Karpas-422 (cell line): Measurements from ENCODE around the gene RAI1. TPM values are rescaled to one million over a fixed set of nuclear protein-coding genes. Genes with fewer than 3 reads are reported as not detected.

Source experiments
- DNase-seq: peaks from one replicate; pipeline ENCODE4 v3.0.0-alpha.2; 2015
- H2AFZ ChIP-seq: fragments of 200-600 bp; sonication (generic); 2 replicates; pipeline ENCODE4 v1.6.1; 2014; ENCODE audit warnings: antibody characterized with exemption, low read length, mixed read lengths
- H3K27ac ChIP-seq: fragments of 200-600 bp; sonication (generic); 2 replicates; pipeline ENCODE4 v1.5.1; 2014; ENCODE audit warnings: mild to moderate bottlenecking, low read length, moderate library complexity
- H3K27me3 ChIP-seq: fragments of 200-600 bp; sonication (generic); 2 replicates; pipeline ENCODE4 v1.6.1; 2014; ENCODE audit warnings: low read length, mixed read lengths
- H3K36me3 ChIP-seq: fragments of 200-600 bp; sonication (generic); 2 replicates; pipeline ENCODE4 v1.6.1; 2014; ENCODE audit warnings: low read length, mixed read lengths; ENCODE audit not compliant: insufficient read depth
- H3K4me1 ChIP-seq: fragments of 200-600 bp; sonication (generic); 2 replicates; pipeline ENCODE4 v1.6.1; 2014; ENCODE audit warnings: mild to moderate bottlenecking, low read length, mixed read lengths
- H3K4me2 ChIP-seq: fragments of 200-600 bp; sonication (generic); 2 replicates; pipeline ENCODE4 v1.6.1; 2014; ENCODE audit warnings: low read length, low read depth, mild to moderate bottlenecking; ENCODE audit not compliant: poor library complexity, severe bottlenecking
- H3K4me3 ChIP-seq: fragments of 200-600 bp; sonication (generic); 2 replicates; pipeline ENCODE4 v1.5.1; 2014; ENCODE audit warnings: mild to moderate bottlenecking, antibody characterized with exemption, low read length, mixed read lengths
- H3K79me2 ChIP-seq: fragments of 200-600 bp; sonication (generic); 2 replicates; pipeline ENCODE4 v1.6.1; 2014; ENCODE audit warnings: mild to moderate bottlenecking, low read length, mixed read lengths
- H3K9ac ChIP-seq: fragments of 200-600 bp; sonication (generic); 2 replicates; pipeline ENCODE4 v1.6.0; 2014; ENCODE audit warnings: low read length
- H3K9me2 ChIP-seq: fragments of 200-600 bp; sonication (generic), shearing (Covaris generic); replicated peaks from 2 replicates; pipeline ENCODE4 v1.6.0; 2014; ENCODE audit warnings: mild to moderate bottlenecking, low read length, moderate library complexity; ENCODE audit not compliant: insufficient read depth
- H3K9me3 ChIP-seq: fragments of 300-700, 200-600 bp; sonication (generic); 2 replicates; pipeline ENCODE4 v1.6.1; 2014; ENCODE audit warnings: low read length, mixed read lengths
- H4K20me1 ChIP-seq: fragments of 200-600 bp; sonication (generic); 2 replicates; pipeline ENCODE4 v1.6.1; 2014; ENCODE audit warnings: mild to moderate bottlenecking, antibody characterized with exemption, low read length, low read depth; ENCODE audit not compliant: insufficient read depth
- total RNA-seq: library from RNA; depleted of rRNA; stranded (reverse); fragments of >200 nt; shearing (Covaris generic); gene quantifications from 2 replicates; pipeline ENCODE4 v1.2.3, GENCODE V29; 2014; ENCODE audit warnings: low replicate concordance

Gene RAI1
- total RNA-seq, 1 experiment from 2014 or later, result 18.2 TPM

GRCh38 chr17:17710355-17710727 is 29.1 kb downstream of the RAI1 start:
- H3K4me1 ChIP-seq, result peaks cover 14% of the 10 kb centered on the region
- peaks cover 92% of the 10 kb centered on the region for H3K79me2 ChIP-seq
- H2AFZ ChIP-seq, result no peak overlapping the region
- no peaks in the 10 kb centered on the region for H3K9me2 ChIP-seq
- no peak overlapping the region for H3K9ac ChIP-seq
- H3K9me3 ChIP-seq, result no peaks in the 10 kb centered on the region
- H3K27ac ChIP-seq, result no peak overlapping the region
- DNase-seq, result no peak
- no peak overlapping the region for H3K4me3 ChIP-seq
- H3K27me3 ChIP-seq, result no peaks in the 10 kb centered on the region
- peaks cover 10% of the 10 kb centered on the region; the same call in 1 of the 2 replicates for H4K20me1 ChIP-seq
- H3K4me2 ChIP-seq, result no peak overlapping the region
- H3K36me3 ChIP-seq, result no peaks in the 10 kb centered on the region

- H3K27me3 ChIP-seq, result no peaks in the 10 kb centered on the region
- H3K4me2 ChIP-seq, result no peak overlapping the region
- no peak overlapping the region for H3K27ac ChIP-seq
- peaks cover 10% of the 10 kb centered on the region; the same call in 1 of the 2 replicates for H4K20me1 ChIP-seq
- H3K4me3 ChIP-seq, result no peak overlapping the region
- H3K9me3 ChIP-seq, result no peaks in the 10 kb centered on the region
- H3K4me1 ChIP-seq, result peaks cover 14% of the 10 kb centered on the region
- H2AFZ ChIP-seq, result no peak overlapping the region
- no peak overlapping the region for H3K9ac ChIP-seq
- no peaks in the 10 kb centered on the region for H3K36me3 ChIP-seq
- H3K79me2 ChIP-seq, result peaks cover 96% of the 10 kb centered on the region
- no peaks in the 10 kb centered on the region for H3K9me2 ChIP-seq
- no peak for DNase-seq
These were observed 29.7 kb downstream of the RAI1 start for GRCh38 chr17:17710728-17711541.

DNA sequence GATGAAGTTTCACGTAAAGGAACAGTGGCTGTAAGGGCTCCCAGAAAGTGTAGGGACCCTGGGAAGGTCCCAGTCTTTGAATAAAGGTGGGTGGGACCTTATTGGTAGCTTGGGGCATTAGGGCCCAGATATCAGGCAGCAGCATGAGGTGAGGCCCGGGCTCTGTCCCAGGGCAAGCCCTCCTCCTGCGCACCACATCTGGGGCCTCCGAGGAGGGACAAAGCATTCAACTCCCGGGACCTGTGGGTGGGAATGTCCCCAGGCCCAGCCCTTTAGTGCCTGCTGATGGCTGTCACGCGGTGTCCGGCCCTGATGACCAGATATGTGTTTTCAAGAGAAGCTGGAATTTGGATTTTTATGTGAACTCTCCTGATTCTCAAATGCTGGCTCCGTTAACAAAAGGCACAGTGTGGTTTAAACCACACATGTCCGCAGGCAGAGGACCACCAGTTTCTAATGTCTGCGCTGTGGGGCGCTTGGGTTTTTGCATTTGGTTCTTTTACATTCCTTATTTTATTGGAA is 30.4 kb downstream of the RAI1 start:
- no peak overlapping the region for H3K4me3 ChIP-seq
- H3K9ac ChIP-seq, result no peak overlapping the region
- no peak overlapping the region for H3K4me2 ChIP-seq
- no peaks in the 10 kb centered on the region for H3K9me3 ChIP-seq
- peaks cover 96% of the 10 kb centered on the region for H3K79me2 ChIP-seq
- peaks cover 14% of the 10 kb centered on the region for H3K4me1 ChIP-seq
- H2AFZ ChIP-seq, result no peak overlapping the region
- no peak for DNase-seq
- H3K9me2 ChIP-seq, result no peaks in the 10 kb centered on the region
- peaks cover 10% of the 10 kb centered on the region; the same call in 1 of the 2 replicates for H4K20me1 ChIP-seq
- no peaks in the 10 kb centered on the region for H3K36me3 ChIP-seq
- no peaks in the 10 kb centered on the region for H3K27me3 ChIP-seq
- H3K27ac ChIP-seq, result no peak overlapping the region

GRCh38 chr17:17712268-17712924 is 31.1 kb downstream of the RAI1 start:
- peaks cover 14% of the 10 kb centered on the region for H3K4me1 ChIP-seq
- no peak overlapping the region for H3K4me2 ChIP-seq
- H3K9me3 ChIP-seq, result no peaks in the 10 kb centered on the region
- no peak overlapping the region for H3K27ac ChIP-seq
- no peaks in the 10 kb centered on the region for H3K9me2 ChIP-seq
- H2AFZ ChIP-seq, result no peak overlapping the region
- H3K27me3 ChIP-seq, result no peaks in the 10 kb centered on the region
- no peak overlapping the region for H3K4me3 ChIP-seq
- H3K36me3 ChIP-seq, result no peaks in the 10 kb centered on the region
- DNase-seq, result no peak
- H3K79me2 ChIP-seq, result peaks cover 97% of the 10 kb centered on the region
- no peak overlapping the region for H3K9ac ChIP-seq
- peaks cover 10% of the 10 kb centered on the region; the same call in 1 of the 2 replicates for H4K20me1 ChIP-seq

DNA sequence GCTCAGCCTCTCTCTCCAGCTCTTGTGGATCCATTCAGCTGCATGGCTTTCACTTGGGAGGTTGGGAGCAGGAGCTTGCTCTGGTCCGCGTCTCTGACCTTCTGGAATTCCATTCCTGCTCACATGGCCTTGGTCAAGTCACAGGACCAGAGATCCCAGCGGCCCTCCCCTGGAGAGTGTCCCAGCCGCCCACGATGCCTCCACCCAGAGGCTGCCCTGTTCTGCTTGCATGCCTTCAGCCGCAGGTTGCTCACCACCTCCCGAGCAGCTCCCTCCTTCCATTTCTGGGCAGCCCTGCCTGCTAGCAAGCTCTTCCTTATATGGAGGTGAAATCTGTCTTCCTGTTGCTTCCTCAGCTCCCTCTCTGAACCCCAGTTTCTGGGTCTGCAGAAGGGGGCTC is 32.6 kb downstream of the RAI1 start:
- no peaks in the 10 kb centered on the region for H3K36me3 ChIP-seq
- no peak overlapping the region for H3K27ac ChIP-seq
- peaks cover 14% of the 10 kb centered on the region for H3K4me1 ChIP-seq
- H3K9ac ChIP-seq, result no peak overlapping the region
- no peak for DNase-seq
- H3K9me2 ChIP-seq, result no peaks in the 10 kb centered on the region
- H2AFZ ChIP-seq, result no peak overlapping the region
- H3K27me3 ChIP-seq, result no peaks in the 10 kb centered on the region
- peaks cover 91% of the 10 kb centered on the region for H3K79me2 ChIP-seq
- no peak overlapping the region for H3K4me3 ChIP-seq
- H3K9me3 ChIP-seq, result no peaks in the 10 kb centered on the region
- H4K20me1 ChIP-seq, result peaks cover 10% of the 10 kb centered on the region; the same call in 1 of the 2 replicates
- no peak overlapping the region for H3K4me2 ChIP-seq

DNA sequence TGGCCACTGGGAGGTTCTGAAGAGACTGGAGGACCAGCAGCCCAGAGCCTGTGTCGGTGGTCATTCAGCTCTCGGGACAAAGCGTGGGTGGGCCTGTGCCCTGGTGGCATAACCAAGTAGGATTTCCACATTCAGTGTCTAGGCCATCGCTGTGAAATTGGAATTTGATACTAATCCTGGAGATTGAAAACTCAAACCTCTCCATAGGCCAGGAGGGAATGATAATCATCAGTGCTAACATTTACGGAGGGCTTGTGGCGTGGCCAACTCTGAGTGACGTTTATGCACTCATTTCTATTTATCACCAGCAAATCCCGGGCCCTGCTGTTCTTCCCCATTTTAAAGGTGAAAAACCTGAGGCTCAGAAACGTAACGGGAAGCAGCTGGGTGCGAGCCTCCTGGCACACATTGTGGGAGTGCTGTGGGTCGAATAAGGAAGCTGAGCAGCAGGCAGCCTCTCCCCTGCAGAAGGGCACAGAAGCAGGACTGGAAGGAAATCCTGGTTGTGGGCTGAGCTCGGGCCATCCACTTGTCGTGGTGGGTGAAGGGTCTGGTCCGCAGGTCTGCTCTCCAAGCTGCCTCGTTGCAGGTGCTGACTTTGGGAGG is 33.1 kb downstream of the RAI1 start:
- H3K4me1 ChIP-seq, result peaks cover 14% of the 10 kb centered on the region
- H3K4me2 ChIP-seq, result no peak overlapping the region
- no peak overlapping the region for H3K9ac ChIP-seq
- H2AFZ ChIP-seq, result no peak overlapping the region
- no peak overlapping the region for H3K4me3 ChIP-seq
- DNase-seq, result no peak
- H3K27me3 ChIP-seq, result no peaks in the 10 kb centered on the region
- H3K9me2 ChIP-seq, result no peaks in the 10 kb centered on the region
- no peaks in the 10 kb centered on the region for H3K36me3 ChIP-seq
- no peak overlapping the region for H3K27ac ChIP-seq
- H4K20me1 ChIP-seq, result peaks cover 10% of the 10 kb centered on the region; the same call in 1 of the 2 replicates
- no peaks in the 10 kb centered on the region for H3K9me3 ChIP-seq
- H3K79me2 ChIP-seq, result peaks cover 89% of the 10 kb centered on the region

DNA sequence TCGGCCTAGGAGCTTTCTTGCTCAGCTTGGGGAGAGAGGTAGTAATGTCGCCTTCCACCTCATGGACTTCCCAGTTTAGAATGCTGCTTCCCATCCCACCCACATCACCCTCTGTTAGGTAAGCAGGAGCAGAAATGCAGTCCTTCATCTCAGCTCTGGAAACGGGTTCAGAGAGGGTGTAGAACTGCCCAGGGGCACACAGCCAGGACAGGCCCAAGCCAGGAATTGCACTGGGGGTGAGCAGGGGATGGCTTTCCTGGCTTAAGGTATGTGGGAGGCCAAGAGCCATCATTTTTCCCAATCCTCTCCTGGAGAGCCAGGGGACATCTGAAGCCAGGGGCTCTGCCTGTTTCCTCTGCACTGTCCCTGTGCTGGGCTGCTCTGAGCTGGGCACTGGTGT is 33.6 kb downstream of the RAI1 start:
- peaks cover 89% of the 10 kb centered on the region for H3K79me2 ChIP-seq

More for the DNA sequence above, 33.6 kb downstream of the RAI1 start:
- no peak overlapping the region for H3K27ac ChIP-seq
- H3K9me3 ChIP-seq, result no peaks in the 10 kb centered on the region
- H3K9ac ChIP-seq, result no peak overlapping the region
- H3K27me3 ChIP-seq, result no peaks in the 10 kb centered on the region
- no peak overlapping the region for H3K4me3 ChIP-seq
- peaks cover 10% of the 10 kb centered on the region; the same call in 1 of the 2 replicates for H4K20me1 ChIP-seq
- DNase-seq, result no peak
- H3K36me3 ChIP-seq, result no peaks in the 10 kb centered on the region
- H2AFZ ChIP-seq, result no peak overlapping the region
- H3K4me2 ChIP-seq, result no peak overlapping the region
- peaks cover 14% of the 10 kb centered on the region for H3K4me1 ChIP-seq
- H3K9me2 ChIP-seq, result no peaks in the 10 kb centered on the region
